A673 (cell line): ENCODE data around the gene MROH2B.

Experiments used
- EZH2 ChIP-seq: fragments of 200-600 bp; sonication (generic); IDR thresholded peaks from 2 replicates; pipeline ENCODE4 v1.6.1; 2017; ENCODE audit warnings: borderline replicate concordance, low read depth, mild to moderate bottlenecking, mixed read lengths, antibody characterized with exemption, low read length; ENCODE audit not compliant: poor library complexity, severe bottlenecking
- TF ChIP-seq, protein P1 (sequence below): fragments of 300-800, 200-600 bp; sonication (generic); conservative IDR thresholded peaks from 2 replicates; pipeline ENCODE4 v1.5.1; 2017; ENCODE audit warnings: low read depth, mild to moderate bottlenecking, antibody characterized with exemption, low read length, moderate library complexity, mixed read lengths

DNA sequence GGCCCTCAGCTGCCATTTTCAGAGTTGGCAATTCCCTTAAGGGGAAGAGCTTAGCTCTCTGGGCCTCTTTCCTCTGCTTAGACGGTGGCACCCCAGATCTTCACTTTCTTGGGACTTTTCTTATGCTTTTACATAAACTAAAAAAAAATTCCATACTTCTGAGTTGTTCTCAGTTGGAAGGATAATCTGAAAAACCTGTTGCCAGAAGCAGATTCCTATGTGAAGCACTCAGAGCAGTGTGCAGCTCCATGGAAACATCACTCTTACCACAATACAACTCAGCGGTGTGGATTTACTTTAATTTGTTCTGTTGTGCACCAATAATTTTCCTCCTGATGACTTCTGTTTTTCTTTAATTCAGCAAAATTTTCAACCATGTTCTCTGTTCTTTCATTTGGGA lies 44.1 kb upstream of the MROH2B start:
- TF ChIP-seq, protein P1, sequence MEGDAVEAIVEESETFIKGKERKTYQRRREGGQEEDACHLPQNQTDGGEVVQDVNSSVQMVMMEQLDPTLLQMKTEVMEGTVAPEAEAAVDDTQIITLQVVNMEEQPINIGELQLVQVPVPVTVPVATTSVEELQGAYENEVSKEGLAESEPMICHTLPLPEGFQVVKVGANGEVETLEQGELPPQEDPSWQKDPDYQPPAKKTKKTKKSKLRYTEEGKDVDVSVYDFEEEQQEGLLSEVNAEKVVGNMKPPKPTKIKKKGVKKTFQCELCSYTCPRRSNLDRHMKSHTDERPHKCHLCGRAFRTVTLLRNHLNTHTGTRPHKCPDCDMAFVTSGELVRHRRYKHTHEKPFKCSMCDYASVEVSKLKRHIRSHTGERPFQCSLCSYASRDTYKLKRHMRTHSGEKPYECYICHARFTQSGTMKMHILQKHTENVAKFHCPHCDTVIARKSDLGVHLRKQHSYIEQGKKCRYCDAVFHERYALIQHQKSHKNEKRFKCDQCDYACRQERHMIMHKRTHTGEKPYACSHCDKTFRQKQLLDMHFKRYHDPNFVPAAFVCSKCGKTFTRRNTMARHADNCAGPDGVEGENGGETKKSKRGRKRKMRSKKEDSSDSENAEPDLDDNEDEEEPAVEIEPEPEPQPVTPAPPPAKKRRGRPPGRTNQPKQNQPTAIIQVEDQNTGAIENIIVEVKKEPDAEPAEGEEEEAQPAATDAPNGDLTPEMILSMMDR: no peak
- TF ChIP-seq EZH2: no peak
